Putamen (tissue), 1 donor: ENCODE data around the gene TESK2.
"Not testable (repeated sequence)": the region's sequence is repeated elsewhere in the genome, so short reads cannot be mapped to it uniquely, and the experiment has no call there.

Source experiments
- DNase-seq: peaks from one replicate; pipeline ENCODE4 v3.0.0-alpha.2; 2016; ENCODE audit warnings: low spot score

Gene TESK2

GRCh38 chr1:45473302-45473701 is 17.7 kb downstream of the TESK2 start:
- DNase-seq = no peak

DNA sequence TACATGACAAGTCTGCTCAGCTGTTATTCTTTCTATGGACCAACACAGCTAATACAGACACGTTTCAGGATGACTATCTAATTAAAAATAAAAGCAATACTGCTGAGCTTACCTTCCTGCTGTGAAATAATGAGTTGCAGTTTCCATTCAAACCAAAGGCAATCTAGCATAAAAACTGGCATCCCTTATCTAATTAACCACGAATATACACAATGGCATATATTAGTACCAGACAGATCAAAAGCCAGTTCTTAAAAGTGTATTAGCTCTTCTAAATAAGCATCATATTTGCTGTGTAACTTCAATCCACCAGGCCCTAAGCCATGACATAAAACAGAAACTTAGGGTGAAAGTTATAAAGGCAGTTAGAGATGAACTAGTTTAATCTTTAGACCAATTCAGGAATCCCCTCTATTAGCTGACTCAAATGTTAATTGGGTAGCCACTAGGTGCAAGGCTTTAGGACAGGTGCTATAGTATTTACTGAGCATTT is 20.6 kb downstream of the TESK2 start:
- no peak for DNase-seq

- not testable (repeated sequence) for DNase-seq
Observed at GRCh38 chr1:45467353-45467752, 23.6 kb downstream of the TESK2 start.

GRCh38 chr1:45465277-45465676 is 25.7 kb downstream of the TESK2 start:
- no peak for DNase-seq

DNA sequence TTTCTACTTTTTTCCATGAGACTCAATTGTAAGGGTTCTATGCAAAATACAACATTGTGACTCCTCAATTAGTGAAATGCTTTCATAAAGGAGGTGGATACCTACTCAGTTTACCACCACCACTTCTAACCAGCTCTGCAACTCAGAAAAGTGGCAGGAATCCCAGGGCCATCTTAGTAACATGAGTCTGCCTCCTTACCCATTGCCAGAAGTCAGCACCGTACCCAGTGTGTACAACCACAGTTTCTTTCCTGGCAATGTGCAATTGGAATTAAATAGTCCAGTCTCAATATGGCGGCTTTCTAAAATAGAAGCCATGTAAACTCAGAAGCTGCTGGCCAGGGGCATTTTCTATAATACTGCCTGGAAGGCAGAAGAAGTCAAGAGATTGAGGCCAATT is 32.1 kb downstream of the TESK2 start:
- DNase-seq = no peak

DNA sequence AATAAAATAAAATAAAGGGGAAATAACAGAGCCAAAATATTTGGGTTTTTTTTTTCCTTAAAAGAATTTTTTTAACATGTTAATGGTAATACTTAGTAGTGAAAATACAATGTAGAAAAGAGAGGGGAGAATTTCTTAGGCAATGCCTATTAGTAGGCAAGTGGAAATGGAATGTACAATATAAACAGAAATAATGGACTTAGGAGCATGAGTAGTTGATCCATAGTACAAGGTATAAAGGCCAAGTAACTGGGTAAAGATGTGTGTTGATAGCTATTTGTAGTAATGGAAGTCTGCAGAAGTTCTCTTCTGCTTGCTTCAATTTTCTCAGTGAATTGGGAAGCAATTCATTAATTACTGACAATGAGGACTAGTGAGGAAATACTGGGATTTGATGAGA is 34.4 kb downstream of the TESK2 start:
- DNase-seq = no peak

DNA sequence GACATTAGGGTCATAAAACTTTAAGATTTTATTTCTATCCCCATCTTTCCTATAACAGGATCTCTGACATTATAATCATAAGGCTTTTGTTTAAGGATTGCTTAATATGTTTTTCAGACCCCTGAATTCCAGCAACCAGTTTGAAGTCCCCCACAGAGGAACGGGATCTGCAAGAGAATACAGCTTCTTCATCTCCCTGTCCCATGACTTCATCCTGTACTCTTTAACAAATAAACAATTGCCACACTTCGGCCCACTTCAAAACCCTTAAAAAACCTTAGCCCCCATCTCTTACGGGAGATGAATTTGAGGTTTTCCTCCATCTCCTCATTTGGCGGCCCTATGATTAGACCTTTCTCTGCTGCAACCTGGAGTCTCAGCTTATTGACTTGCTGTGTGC is 35.8 kb downstream of the TESK2 start:
- no peak for DNase-seq

DNA sequence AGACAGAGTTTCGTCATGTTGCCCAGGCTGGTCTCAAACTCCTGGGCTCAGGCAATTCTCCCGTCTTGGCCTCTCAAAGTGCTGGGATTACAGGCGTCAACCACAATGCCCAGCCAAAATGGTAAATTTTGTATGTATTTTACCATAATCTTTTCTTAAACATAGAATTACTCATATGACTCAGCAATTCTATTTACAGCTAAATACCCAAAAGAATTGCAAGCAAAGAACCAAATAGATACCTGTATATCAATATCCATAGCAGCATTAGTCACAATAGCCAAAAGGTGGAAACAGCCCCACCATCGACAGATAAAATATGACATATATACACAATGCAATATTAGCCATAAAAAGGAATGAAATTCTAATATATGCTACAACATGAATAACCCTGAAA is 36.5 kb downstream of the TESK2 start:
- DNase-seq = no peak

DNA sequence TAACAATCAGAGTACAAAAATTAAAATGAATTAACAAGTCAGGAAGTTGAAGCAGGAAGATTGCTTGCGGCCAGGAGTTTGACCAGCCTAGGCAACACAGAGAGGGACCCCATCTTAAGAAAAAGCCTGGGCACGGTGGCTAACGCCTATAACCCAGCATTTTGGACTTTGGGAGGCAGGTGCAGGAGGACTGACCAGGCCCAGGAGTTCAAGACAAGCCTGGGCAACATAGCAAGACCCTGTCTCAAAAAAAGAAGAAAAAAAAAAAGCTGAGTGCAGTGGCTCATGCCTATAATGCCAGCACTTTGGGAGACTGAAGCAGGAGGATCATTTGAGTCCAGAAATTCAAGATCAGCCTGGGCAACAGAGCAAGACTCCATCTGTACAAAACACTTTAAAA is 38.5 kb downstream of the TESK2 start:
- DNase-seq = no peak

DNA sequence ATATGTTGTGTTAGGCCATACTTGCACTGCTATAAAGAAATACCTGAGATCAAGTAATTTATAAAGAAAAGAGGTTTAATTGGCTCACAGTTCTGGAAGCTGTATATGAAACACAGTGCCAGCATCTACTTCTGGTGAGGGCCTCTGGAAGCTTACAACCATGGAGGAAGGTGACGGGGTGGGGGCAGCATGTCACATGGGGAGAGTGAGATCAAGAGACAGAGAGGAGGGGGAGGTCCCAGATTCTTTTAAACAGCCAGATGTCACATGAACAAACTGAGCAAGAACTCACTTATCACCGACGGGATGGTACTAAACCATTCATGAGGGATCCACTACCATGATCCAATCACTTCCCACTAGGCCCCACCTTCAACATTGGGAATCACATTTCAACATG is 42.6 kb downstream of the TESK2 start:
- no peak for DNase-seq

DNA sequence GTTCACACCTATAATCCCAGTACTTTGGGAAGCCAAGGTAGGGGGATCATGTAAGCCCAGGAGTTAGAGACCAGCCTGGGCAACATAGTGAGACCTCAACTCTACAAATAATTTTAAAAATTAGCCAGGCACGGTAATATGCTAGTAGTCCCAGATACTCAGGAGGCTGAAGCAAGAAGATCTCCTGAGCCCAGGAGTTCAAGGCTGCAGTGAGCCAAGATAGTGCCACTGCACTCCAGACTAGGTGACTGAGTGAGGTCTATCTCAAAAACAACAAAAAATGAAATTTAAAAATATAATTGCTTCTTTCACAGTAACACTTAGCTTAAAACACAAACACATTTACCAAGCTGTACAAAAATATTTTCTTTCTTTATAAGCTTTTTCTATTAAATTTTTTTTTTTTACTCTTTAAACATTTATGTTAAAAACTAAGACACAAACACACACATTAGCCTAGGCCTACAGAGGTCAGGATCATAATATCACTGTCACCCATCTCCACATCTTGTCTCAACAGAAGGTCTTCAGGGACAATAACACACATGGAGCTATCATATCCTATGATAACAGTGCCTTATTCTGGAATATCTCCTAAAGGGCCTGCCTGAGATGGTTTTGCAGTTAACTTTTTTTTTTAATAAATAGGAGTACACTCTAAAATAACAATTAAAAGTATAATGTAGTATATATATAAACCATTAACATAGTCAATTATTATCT is 43.9 kb downstream of the TESK2 start:
- DNase-seq = no peak

GRCh38 chr1:45446530-45446929 is 44.4 kb downstream of the TESK2 start:
- no peak for DNase-seq

DNA sequence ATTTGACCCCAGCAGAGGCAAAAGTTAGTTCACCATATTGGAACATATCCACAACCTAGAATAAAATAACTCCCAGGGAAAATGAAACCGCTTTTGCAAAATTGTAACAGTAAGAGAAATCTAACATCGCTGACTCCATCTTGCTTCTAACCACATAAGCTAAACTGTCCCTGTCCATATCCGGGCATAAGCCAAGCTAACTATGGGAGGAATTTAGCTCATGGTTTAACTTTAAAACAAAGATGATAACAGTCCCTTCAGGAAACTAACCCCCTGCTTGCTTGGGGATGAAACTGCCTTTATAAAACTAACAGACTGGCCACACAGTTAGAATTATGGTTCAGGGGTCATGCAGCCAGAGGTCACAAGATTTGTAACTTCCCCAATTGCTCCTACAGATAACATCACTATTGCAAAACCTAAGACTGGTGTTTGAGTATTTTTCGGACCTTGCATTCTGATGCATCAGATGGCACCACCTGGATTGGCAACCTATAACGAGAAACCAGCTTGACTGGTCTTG is 46.3 kb downstream of the TESK2 start:
- no peak for DNase-seq

GRCh38 chr1:45443580-45444446 is 47.1 kb downstream of the TESK2 start:
- DNase-seq = no peak

- DNase-seq = no peak
Observed at GRCh38 chr1:45442272-45442671, 48.7 kb downstream of the TESK2 start.

- no peak for DNase-seq
Observed at GRCh38 chr1:45437323-45437722, 53.6 kb downstream of the TESK2 start.

DNA sequence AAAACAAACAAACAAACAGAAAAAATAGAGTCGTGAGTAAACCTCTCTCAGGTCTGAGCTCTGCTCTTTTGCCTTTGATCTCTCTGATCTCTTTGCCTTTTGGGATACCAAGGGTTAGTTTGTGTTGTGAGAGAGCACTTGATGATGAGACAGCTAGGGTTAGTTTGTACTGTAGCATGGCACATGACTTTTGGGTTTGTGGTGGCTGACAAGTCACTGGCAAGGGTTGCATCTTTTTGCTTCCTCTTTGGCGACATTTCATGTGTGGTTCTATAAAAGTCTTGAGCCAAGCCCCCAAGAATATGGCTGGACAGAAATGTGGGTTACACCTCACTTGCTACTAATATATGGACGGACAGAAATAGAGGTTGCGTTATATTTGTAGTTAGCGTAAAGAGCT is 60.5 kb downstream of the TESK2 start:
- DNase-seq = no peak

- no peak for DNase-seq
Observed at GRCh38 chr1:45429561-45430159, 61.3 kb downstream of the TESK2 start.

GRCh38 chr1:45423906-45424678 is 66.9 kb downstream of the TESK2 start:
- DNase-seq = no peak

- no peak for DNase-seq
Observed at GRCh38 chr1:45421935-45422334, 69.0 kb downstream of the TESK2 start.

DNA sequence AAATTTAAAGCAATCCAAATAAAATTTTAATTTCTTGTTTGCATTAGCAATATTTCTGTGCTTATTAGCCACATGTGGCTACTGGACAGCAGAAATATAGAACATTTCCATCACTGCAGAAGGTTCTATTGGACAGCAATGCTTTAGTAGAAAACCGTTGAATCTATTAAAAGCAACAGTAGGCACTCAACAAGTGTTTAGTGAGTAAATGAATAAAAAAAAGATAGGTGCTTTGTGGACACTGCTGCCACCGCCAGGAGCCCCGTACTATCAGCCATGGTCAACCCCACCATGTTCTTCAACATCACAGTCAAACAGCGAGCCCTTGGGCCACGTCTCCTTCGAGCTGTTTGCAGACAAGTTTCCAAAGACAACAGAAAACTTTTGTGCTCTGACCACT is 76.2 kb downstream of the TESK2 start:
- no peak for DNase-seq

DNA sequence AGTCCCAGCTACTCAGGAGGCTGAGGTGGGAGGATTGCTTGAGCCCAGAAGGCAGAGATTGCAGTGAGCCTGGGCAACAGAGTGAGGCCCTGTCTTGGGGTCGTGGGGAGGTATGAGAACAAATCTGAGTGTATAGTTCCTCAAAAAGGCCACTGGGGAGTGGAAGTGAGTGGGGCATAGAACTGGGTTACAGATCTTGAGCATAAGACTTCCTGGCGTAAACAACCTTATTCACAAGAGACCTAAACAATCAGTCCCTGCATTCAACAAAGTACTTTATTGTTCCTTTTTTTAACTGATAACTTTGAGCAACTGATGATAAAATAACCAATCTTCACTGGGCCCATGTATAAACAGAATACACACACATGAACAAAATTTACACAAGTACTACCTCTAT is 78.1 kb downstream of the TESK2 start:
- DNase-seq = no peak
